HG03097 (cell line): ENCODE data around the gene TRAPPC2.

Experiments
- ATAC-seq: cut with Tn5 transposase; IDR thresholded peaks from one replicate; pipeline ENCODE4 v1.9.1; 2021; ENCODE audit not compliant: unreplicated experiment, low FRiP score

Gene TRAPPC2

GRCh38 chrX:13734278-13735172 lies at the start of gene TRAPPC2, which contains the start of gene OFD1:
Gene TRAPPC2, minus strand, starts transcription at chrX:13734620. Its CDS starts 14,657 bp downstream, at chrX:13719963.
Gene OFD1, plus strand, starts transcription at chrX:13734748. Its CDS starts 324 bp downstream, at chrX:13735072.
- peak; percentile 90 for ATAC-seq

DNA sequence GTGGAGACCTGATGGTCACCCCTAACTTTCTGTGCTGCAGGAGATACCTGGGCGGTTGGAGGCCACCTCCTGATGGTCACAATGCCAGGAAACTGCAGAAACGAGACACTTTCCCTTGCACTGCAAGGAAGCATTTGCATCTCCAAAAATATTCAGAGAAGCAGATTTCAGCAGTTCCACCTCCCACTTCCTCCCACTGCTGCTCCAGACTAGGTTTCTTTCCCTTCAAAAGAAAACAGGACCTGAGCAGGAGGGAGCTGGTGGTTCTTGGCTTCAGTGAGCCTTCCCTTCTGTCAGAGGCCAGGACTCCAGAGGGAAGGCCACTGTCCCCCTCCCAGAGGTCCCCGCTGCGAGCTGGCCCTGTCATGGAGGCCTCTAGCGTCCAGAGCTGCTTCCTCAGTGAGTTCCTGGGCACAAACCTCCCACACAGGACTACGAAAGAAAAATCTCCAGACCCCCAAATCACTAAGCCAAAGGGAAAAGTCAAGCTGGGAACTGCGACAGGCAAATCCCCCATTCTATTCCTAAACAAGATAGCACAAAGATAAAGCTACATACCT lies 46.5 kb upstream of the TRAPPC2 start:
- ATAC-seq: no peak

GRCh38 chrX:13778916-13779315 lies 44.5 kb upstream of the TRAPPC2 start:
- ATAC-seq: no peak

GRCh38 chrX:13776387-13776786 lies 42.0 kb upstream of the TRAPPC2 start:
- no peak for ATAC-seq

DNA sequence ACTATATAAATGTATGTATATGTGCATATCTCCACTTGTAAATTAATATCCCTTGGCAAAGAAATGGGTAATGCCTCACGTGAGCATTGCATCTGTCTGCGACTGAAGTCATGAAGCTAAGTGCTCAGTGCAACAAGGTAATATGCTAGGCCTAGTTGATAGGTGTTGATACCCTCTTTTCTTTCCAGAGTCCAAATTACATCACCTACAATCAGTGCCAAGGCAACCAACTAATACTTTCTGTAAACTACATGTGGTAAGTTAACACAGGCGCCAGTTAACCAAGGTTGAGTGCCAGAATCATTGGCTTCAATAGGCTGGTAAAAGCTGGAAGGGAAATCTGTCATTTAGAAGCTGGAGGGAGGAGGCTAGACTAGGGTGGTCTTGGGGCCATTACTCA lies 41.4 kb upstream of the TRAPPC2 start:
- no peak for ATAC-seq

- no peak for ATAC-seq
Observed at GRCh38 chrX:13774696-13775095, 40.3 kb upstream of the TRAPPC2 start.

DNA sequence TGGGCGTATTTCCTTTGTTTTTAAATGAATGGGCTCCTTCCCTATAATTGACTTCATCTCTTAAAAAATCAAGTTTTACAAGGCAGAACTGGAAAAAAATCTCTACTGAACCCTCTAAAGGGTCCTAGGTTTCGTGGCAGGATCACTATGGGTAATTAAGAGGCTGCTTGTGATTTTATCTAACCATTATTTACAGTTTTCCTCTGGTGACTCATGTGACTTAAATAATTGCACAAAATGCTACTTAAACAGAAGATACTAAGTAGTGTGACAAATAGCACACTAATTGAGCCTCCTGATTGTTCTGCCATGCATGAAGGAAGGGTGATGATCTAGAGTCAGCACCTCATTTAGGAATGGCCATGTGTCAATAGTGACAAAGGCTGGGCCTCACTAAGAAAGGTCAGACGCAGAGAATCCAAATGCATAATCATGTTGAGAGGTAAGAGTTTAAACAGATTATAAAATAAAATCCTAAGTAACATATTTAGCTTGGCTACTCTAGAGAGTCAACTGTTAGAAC lies 35.7 kb upstream of the TRAPPC2 start:
- ATAC-seq: no peak

GRCh38 chrX:13768939-13769338 lies 34.5 kb upstream of the TRAPPC2 start:
- ATAC-seq: no peak

- ATAC-seq: no peak
Observed at GRCh38 chrX:13764765-13765164, 30.3 kb upstream of the TRAPPC2 start.

- ATAC-seq: no peak
Observed at GRCh38 chrX:13764281-13764680, 29.9 kb upstream of the TRAPPC2 start.

DNA sequence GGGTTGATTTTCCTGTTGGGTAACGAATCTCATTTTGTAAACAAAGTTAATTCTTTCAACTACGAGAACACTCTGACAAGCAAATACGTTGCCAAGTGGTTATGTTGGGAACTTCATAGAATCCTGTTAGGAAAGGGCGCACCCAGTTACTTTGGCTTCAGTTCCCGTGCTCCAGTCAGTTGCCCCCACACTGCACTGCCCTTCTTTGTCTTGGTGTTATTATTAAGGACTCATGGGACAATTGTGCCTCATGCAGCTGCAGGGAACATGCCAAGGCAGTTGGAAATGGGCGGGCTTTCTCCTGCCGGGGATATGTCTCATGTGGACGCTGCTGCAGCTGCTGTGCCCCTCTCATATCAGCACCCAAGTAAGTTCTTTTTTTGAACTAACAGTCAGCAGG lies 29.1 kb upstream of the TRAPPC2 start:
- ATAC-seq: no peak

DNA sequence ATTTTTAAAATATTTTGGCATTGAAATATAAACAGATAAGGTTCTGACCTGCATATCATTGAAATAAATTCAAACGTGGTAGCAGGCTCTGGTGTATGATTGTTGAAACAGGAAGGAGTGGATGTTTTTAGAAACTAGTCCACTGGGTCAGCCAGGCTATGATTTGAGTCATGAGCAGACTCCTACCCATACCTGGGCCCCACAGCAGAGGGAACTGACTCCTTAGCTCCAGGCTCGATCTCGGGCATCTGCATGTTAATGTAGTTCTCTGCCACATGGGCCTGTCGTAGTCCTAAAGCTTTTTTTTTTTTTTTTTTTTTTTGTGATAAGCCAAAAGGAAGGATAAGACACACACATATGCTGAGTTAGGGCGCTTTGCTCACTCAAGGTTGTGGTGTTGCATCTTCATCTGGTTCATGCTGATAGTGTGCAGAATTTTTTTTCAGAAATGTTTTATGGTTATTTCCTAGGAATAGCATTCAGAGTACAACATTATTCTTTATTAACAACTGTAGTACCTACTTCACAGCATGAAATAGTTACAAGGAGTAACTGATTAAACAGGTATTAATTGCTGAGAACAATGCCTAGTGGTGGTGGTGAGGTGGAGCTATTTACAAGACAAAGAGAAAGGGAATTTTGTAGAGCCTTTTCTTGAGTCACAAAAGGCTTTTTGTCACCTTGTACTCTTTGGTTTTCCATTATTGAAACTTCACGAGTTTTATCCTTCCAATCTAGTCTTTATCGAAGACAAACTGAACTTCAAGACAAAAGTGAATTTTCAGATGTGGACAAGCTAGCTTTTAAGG lies 27.4 kb upstream of the TRAPPC2 start:
- peak; percentile 51 for ATAC-seq

- no peak for ATAC-seq
Observed at GRCh38 chrX:13760426-13760825, 26.0 kb upstream of the TRAPPC2 start.

GRCh38 chrX:13759152-13759718 lies 24.8 kb upstream of the TRAPPC2 start:
- ATAC-seq: peak; percentile 50

GRCh38 chrX:13756381-13756780 lies 22.0 kb upstream of the TRAPPC2 start:
- ATAC-seq: no peak

DNA sequence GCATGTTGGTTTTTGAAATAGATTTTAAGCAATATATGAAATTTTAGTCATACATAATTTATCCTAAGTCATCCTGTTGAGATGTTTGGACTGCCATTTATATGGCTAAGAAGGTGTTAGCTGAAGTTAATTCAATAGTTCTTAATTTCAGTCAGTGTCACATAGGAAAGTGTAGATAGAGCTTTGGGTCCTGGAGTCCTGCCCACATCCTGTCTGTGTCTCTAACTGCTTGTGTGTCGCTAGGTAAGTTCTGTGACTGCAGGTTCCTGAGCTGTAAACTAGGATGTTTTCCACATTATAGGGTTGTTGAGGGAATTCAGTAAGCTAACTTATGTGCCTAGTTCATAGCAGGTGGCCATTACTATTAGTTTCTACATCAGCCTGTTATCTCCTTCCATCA lies 20.8 kb upstream of the TRAPPC2 start:
- ATAC-seq: no peak

DNA sequence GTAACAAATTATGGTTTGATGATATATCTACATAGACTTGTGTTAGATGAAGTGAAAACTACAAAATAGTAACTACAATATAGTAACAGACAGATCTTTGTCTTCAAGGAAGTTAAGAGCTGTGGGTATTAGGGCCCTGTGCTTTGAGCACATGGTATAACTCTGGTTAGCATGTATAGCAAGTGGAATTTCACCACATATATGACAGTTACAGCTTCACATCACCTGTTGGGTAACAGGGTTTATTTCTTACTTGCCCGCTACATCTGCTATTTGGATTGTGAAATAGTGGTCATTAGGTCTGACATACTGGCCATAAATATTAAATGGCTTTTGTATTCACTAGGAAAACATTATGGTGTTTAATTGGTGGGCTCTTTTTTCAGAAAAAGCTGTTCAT lies 20.3 kb upstream of the TRAPPC2 start:
- no peak for ATAC-seq

GRCh38 chrX:13752646-13753045 lies 18.2 kb upstream of the TRAPPC2 start:
- peak; percentile 64 for ATAC-seq

DNA sequence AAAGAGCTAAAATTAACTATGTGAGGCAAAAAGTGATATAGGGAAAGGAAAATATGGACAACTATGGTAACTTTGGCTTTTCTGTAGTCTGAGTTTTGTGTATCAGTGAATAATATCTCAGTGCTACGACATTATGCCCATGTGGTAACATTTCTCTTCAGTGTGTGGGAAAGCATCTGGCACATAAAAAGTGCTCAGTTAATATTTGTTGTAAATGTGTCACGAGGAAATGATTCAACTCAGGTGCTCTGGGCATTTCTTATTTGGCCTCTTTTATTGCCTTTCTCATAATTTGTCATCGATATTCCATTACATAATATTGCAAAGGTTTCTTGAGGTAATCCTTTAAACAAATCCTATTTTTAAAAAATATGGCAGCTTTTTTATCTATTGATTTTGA lies 17.7 kb upstream of the TRAPPC2 start:
- ATAC-seq: no peak

GRCh38 chrX:13750812-13751211 lies 16.4 kb upstream of the TRAPPC2 start:
- ATAC-seq: no peak

DNA sequence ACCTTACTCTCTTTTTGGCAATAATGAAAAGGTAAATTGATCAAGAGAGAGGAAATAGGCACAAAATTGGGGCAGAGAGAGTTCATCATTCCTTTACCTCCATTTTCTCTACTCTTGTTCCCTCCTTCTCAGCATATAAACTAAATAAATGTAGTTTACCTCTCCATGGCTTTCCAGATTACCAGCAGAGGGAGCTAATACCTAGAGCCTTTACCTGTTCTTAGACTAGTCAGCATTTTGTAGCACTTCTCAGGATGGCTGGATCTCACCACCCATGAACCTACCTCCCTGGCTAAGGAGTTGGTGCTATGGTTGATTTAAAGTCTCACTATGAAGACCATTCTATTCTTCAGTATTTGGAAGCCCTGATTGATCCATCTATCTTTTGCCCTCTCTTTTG lies 15.8 kb upstream of the TRAPPC2 start:
- ATAC-seq: no peak
